Measurements from ENCODE around the gene MAP3K19.

The MAP3K19 gene

DNA sequence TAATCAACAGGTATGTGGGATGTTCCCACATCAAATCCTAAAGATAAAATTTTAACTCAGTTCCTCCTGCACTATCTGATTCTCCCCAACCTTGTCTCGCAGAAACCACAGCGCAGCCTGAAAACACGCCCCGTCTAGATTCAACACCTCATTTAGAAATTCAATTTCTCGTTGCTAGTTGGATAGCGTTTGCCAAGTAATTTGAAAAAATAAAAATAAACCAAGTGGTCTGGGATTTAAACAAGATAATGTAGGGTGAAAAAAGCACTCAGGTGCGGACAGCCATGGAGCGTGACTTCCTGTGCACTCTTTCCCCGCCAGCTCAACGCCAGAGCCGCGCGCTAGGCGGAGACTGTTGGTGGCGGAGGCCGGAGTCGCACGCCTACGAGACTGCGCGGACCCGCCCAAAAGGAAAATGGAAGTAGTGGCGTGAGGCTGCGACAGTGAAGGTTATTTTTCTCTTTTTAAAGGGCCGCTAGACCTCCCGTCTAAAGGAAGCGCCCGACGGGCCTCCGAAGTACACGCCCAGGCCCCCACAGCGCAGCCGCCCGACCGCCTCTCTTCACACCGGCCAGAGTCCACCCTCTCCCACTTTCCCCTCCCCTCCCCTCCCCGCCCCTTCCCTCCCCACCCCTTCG is 129.2 kb downstream of the MAP3K19 start:
- peak overlapping the region; percentile 96 for H3K4me3 ChIP-seq (ENCODE audit: low read depth, low read length)
- H3K27me3 ChIP-seq (replicated peaks) = no peaks in the 10 kb centered on the region
- H3K27ac ChIP-seq = peak overlapping the region; percentile 70
- in situ Hi-C loops (cut with HindIII; ENCODE audit: low pct_ligation_motif_present, low sequenced_read_pairs) = no loop called here
- no peak for DNase-seq
- no peaks in the 10 kb centered on the region for H3K36me3 ChIP-seq (replicated peaks)
- TF ChIP-seq, protein P1, sequence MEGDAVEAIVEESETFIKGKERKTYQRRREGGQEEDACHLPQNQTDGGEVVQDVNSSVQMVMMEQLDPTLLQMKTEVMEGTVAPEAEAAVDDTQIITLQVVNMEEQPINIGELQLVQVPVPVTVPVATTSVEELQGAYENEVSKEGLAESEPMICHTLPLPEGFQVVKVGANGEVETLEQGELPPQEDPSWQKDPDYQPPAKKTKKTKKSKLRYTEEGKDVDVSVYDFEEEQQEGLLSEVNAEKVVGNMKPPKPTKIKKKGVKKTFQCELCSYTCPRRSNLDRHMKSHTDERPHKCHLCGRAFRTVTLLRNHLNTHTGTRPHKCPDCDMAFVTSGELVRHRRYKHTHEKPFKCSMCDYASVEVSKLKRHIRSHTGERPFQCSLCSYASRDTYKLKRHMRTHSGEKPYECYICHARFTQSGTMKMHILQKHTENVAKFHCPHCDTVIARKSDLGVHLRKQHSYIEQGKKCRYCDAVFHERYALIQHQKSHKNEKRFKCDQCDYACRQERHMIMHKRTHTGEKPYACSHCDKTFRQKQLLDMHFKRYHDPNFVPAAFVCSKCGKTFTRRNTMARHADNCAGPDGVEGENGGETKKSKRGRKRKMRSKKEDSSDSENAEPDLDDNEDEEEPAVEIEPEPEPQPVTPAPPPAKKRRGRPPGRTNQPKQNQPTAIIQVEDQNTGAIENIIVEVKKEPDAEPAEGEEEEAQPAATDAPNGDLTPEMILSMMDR (IDR thresholded peaks at IDR 0.05; ENCODE audit: low read depth, low read length, missing control alignments) = peak; percentile 49

GRCh38 chr2:134917360-134917865 is 129.8 kb downstream of the MAP3K19 start:
- peak overlapping the region; percentile 70 for H3K27ac ChIP-seq
- peak overlapping the region; percentile 96 for H3K4me3 ChIP-seq (ENCODE audit: low read depth, low read length)
- in situ Hi-C loops (cut with HindIII; ENCODE audit: low pct_ligation_motif_present, low sequenced_read_pairs) = no loop called here
- no peaks in the 10 kb centered on the region for H3K36me3 ChIP-seq (replicated peaks)
- H3K27me3 ChIP-seq (replicated peaks) = no peaks in the 10 kb centered on the region
- DNase-seq = no peak
- TF ChIP-seq, protein P1 (IDR thresholded peaks at IDR 0.05; ENCODE audit: low read depth, low read length, missing control alignments) = no peak

All from brain microvascular endothelial cell (primary cell).